ENCODE measurements around the gene SERINC4.

DNA sequence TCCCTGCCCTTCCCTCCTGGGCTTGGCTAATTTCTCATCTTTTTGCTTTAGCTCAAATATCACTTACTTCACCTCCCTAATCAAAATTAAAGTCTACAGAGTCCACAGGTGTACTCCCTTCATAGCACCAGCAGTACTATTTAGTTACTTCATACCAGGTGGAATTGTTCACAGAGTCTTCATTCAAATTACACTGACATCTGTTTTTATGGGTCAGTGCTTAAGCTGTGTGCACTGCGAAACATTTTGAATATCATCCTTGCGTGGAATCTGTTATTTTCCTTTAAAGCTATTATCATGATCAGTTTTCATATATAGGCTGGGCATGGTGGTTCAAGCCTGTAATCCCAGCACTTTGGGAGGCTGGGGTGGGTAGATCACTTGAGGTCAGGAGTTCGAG, 10.6 kb downstream of the SERINC4 start:
- TF ChIP-seq, protein P1, sequence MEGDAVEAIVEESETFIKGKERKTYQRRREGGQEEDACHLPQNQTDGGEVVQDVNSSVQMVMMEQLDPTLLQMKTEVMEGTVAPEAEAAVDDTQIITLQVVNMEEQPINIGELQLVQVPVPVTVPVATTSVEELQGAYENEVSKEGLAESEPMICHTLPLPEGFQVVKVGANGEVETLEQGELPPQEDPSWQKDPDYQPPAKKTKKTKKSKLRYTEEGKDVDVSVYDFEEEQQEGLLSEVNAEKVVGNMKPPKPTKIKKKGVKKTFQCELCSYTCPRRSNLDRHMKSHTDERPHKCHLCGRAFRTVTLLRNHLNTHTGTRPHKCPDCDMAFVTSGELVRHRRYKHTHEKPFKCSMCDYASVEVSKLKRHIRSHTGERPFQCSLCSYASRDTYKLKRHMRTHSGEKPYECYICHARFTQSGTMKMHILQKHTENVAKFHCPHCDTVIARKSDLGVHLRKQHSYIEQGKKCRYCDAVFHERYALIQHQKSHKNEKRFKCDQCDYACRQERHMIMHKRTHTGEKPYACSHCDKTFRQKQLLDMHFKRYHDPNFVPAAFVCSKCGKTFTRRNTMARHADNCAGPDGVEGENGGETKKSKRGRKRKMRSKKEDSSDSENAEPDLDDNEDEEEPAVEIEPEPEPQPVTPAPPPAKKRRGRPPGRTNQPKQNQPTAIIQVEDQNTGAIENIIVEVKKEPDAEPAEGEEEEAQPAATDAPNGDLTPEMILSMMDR (conservative IDR thresholded peaks at IDR 0.05 in 1 of 2, IDR thresholded peaks at IDR 0.05 in 1 of 2; ENCODE audit: extremely low read depth in 1 of 2, insufficient read depth in 1 of 2, low read depth in 1 of 2, low read length in 2 of 2) = no peak
- no peak for TF ChIP-seq EZH2 (IDR thresholded peaks at IDR 0.05; ENCODE audit: borderline replicate concordance, low read length)

Measured in mammary epithelial cell (primary cell).